ENCODE results near the gene EML6. TPM values are rescaled to one million over a fixed set of nuclear protein-coding genes. Genes with fewer than 3 reads are reported as not detected.

Gene EML6
- total and polyA plus RNA-seq, 5 experiments from 2014 or later = 0.03 to 3.3 (median 1.4) TPM; not detected in 2

GRCh38 chr2:54710216-54710615 is 13.2 kb upstream of the EML6 start:
- peaks cover 2 to 14% (median 5%) of the 10 kb centered on the region in 4 donors for H3K4me1 Mint-ChIP-seq
- no peak for ATAC-seq

GRCh38 chr2:54712516-54712915 is 10.9 kb upstream of the EML6 start:
- DNase-seq (no peak), ATAC-seq (no peak)
- peaks cover 2 to 14% (median 5%) of the 10 kb centered on the region in 4 donors for H3K4me1 Mint-ChIP-seq
- H3K27ac Mint-ChIP-seq = no peak overlapping the region
- H3K27me3 Mint-ChIP-seq = peaks cover 4 to 25% (median 16%) of the 10 kb centered on the region in 5 donors
- no peaks in the 10 kb centered on the region for H3K9me3 Mint-ChIP-seq
- H3K36me3 Mint-ChIP-seq = no peaks in the 10 kb centered on the region
- no peak overlapping the region for H3K4me3 Mint-ChIP-seq
- POLR2A ChIA-PET = no interaction called here

More at GRCh38 chr2:54710216-54710615, 13.2 kb upstream of the EML6 start:
- Mint-ChIP-seq H3K4me3 (peak overlapping the region in 9 of 10 donors; percentile 32 to 81 (median 66)), H3K27ac (peak overlapping the region in 1 of 10 donors; percentile 63), H3K27me3 (peaks cover 4 to 23% (median 16%) of the 10 kb centered on the region in 5 donors), H3K9me3 (no peaks in the 10 kb centered on the region), H3K36me3 (no peaks in the 10 kb centered on the region)
- POLR2A ChIA-PET = no interaction called here
- DNase-seq = no peak

- no peak for ATAC-seq
- peaks cover 4 to 33% (median 22%) of the 10 kb centered on the region in 5 donors for H3K27me3 Mint-ChIP-seq
Measured at GRCh38 chr2:54714996-54715395, 8.5 kb upstream of the EML6 start.

GRCh38 chr2:54716375-54716774 is 7.1 kb upstream of the EML6 start:
- no peak overlapping the region for H3K27ac Mint-ChIP-seq
- H3K27me3 Mint-ChIP-seq = peaks cover 0 to 25% (median 17%) of the 10 kb centered on the region in 5 donors
- no peaks in the 10 kb centered on the region for H3K9me3 Mint-ChIP-seq
- H3K36me3 Mint-ChIP-seq = no peaks in the 10 kb centered on the region
- H3K4me3 Mint-ChIP-seq = no peak overlapping the region
- ATAC-seq (no peak), DNase-seq (no peak)
- POLR2A ChIA-PET = no interaction called here
- no peaks in the 10 kb centered on the region for H3K4me1 Mint-ChIP-seq

More at GRCh38 chr2:54714996-54715395, 8.5 kb upstream of the EML6 start:
- H3K27ac Mint-ChIP-seq = no peak overlapping the region
- no peaks in the 10 kb centered on the region for H3K36me3 Mint-ChIP-seq
- POLR2A ChIA-PET = no interaction called here
- H3K4me1 Mint-ChIP-seq = peaks cover 0 to 2% (median under 1%) of the 10 kb centered on the region in 4 donors
- no peaks in the 10 kb centered on the region for H3K9me3 Mint-ChIP-seq
- H3K4me3 Mint-ChIP-seq = no peak overlapping the region
- DNase-seq = no peak

DNA sequence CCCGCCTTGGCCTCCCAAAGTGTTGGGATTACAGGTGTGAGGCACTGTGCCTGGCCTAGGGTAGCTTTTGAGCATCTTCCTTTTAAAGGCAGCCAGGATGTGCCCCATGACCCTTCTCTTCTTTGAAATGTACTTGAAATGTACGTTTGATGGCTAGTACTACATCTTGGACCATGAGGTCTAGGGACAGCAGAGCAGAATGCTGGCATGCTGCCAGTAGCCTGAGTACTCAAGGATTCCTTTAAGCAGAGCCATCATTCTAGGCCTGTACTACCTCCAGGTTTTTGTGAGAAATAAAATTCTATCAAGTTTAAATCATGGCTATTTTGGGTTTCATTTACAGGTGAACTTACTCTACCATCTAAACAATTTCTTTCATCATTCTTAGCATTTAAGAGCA is 2.9 kb upstream of the EML6 start:
- Mint-ChIP-seq H3K4me1 (peaks cover 6 to 21% (median 14%) of the 10 kb centered on the region in 4 donors), H3K36me3 (no peaks in the 10 kb centered on the region), H3K9me3 (no peaks in the 10 kb centered on the region), H3K27me3 (peaks cover 5 to 32% (median 23%) of the 10 kb centered on the region in 5 donors), H3K27ac (no peak overlapping the region), H3K4me3 (no peak overlapping the region)
- no peak for ATAC-seq
- POLR2A ChIA-PET = no interaction called here
- no peak for DNase-seq

GRCh38 chr2:54722641-54723040 is 821 bp upstream of the EML6 start:
- POLR2A ChIA-PET = interaction anchor here (0.5 to 1.1 kb wide), 6 partner anchors 80 to 797 kb away, joined by 3 to 4 read pairs (median 3); partner anchors contain the start of genes CFAP36, RPS27A and RTN4
- Mint-ChIP-seq H3K4me1 (peaks cover 6 to 21% (median 14%) of the 10 kb centered on the region in 4 donors), H3K9me3 (no peaks in the 10 kb centered on the region), H3K36me3 (no peaks in the 10 kb centered on the region), H3K27ac (peak overlapping the region in 8 of 10 donors; percentile 28 to 89 (median 88)), H3K27me3 (peaks cover 21 to 51% (median 34%) of the 10 kb centered on the region in 5 donors), H3K4me3 (peak overlapping the region; percentile 90 to 99 (median 94))
- DNase-seq (no peak), ATAC-seq (no peak)

DNA sequence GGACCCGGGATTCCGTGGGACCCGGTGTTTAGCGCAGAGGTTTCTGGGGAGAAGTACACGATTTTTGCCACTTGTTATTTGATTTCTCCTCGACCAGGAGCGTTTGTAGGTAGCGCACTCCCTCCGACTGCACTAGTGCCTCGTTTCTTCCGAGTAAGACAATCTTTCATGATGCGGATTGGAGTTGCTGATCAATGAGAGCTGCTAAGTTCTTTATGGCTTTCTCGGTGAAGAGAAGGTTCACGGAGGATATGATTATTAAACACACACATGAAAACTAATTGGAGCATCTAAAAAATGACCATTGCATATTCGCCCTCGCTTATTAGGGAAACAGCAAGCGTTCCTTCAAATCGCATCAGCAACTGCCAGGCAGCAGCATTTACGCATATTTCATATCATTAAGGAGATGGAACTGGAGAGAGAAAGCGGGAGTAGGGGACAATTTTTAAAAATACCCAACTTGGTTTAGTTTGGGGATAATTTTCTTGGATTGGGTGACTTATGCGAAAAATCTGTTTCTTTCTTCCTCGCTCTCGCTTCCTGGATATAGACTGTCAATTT is 616 bp downstream of the EML6 start:
- Mint-ChIP-seq H3K4me3 (peak overlapping the region; percentile 90 to 99 (median 94)), H3K36me3 (no peaks in the 10 kb centered on the region), H3K27me3 (peaks cover 20 to 51% (median 32%) of the 10 kb centered on the region in 5 donors), H3K4me1 (peaks cover 6 to 21% (median 14%) of the 10 kb centered on the region in 4 donors), H3K9me3 (no peaks in the 10 kb centered on the region), H3K27ac (peak overlapping the region in 9 of 10 donors; percentile 1 to 96 (median 88))
- POLR2A ChIA-PET = no interaction called here
- DNase-seq = no peak
- ATAC-seq = peak; percentile 0 to 6

GRCh38 chr2:54724560-54725342 is 1.3 kb downstream of the EML6 start:
- H3K4me3 Mint-ChIP-seq = peak overlapping the region; percentile 90 to 99 (median 94)
- DNase-seq = peak; percentile 8 to 66 (median 33)
- no peaks in the 10 kb centered on the region for H3K36me3 Mint-ChIP-seq
- POLR2A ChIA-PET = interaction anchor here (0.5 kb wide), 1 partner anchor 718 kb away, joined by 3 read pairs; no protein-coding TSS in a partner anchor
- ATAC-seq = peak in 1 of 2 donors; percentile 0
- no peaks in the 10 kb centered on the region for H3K9me3 Mint-ChIP-seq
- peak overlapping the region in 6 of 10 donors; percentile 7 to 96 (median 65) for H3K27ac Mint-ChIP-seq
- H3K4me1 Mint-ChIP-seq = peaks cover 6 to 21% (median 14%) of the 10 kb centered on the region in 4 donors
- H3K27me3 Mint-ChIP-seq = peaks cover 19 to 51% (median 35%) of the 10 kb centered on the region in 5 donors

DNA sequence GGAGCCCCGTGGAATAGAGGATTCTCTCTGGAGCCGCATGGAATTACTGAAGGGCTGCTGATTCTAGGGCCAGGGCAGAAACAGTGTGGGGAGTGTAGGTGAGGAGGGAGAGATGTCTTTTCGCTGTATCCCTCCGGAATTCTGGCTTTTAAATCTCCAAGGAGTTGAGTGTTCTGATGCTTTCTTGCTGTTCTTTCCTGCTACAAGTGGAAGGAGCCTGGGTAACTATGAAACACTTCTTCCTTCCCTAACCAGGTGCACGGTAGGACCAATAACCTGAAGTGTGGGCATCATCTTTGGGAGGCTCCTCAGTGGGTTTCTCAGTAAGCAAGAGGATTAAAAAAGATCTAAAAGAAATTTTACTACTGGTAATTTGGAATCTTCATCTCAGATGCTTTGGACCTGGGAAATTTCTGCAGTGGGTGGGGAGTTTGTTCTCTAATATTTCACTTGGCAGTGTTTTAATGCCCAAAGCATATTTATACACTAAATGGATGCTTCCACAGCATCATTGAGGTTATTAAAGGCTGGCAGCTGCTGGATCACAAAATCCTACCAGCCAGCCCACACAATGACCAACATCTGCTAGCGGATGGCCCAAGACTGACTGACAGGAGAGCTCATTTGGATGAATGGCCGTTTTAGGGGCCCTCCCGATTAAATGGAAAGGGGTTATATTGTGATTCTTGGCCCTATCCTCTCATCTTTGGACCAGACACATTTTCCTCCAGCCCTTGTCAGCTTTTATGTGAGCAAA is 2.1 kb downstream of the EML6 start:
- H3K4me3 Mint-ChIP-seq = peak overlapping the region; percentile 79 to 99 (median 86)
- H3K36me3 Mint-ChIP-seq = no peaks in the 10 kb centered on the region
- POLR2A ChIA-PET = no interaction called here
- peaks cover 19 to 49% (median 35%) of the 10 kb centered on the region in 5 donors for H3K27me3 Mint-ChIP-seq
- ATAC-seq (no peak), DNase-seq (no peak)
- H3K27ac Mint-ChIP-seq = peak overlapping the region in 4 of 10 donors; percentile 50 to 92 (median 65)
- H3K9me3 Mint-ChIP-seq = no peaks in the 10 kb centered on the region
- peaks cover 6 to 21% (median 14%) of the 10 kb centered on the region in 4 donors for H3K4me1 Mint-ChIP-seq

- POLR2A ChIA-PET = no interaction called here
- peaks cover 0 to 2% (median 0%) of the 10 kb centered on the region in 9 donors for H3K9me3 Mint-ChIP-seq
Measured at GRCh38 chr2:54726431-54726830, 3.0 kb downstream of the EML6 start.

DNA sequence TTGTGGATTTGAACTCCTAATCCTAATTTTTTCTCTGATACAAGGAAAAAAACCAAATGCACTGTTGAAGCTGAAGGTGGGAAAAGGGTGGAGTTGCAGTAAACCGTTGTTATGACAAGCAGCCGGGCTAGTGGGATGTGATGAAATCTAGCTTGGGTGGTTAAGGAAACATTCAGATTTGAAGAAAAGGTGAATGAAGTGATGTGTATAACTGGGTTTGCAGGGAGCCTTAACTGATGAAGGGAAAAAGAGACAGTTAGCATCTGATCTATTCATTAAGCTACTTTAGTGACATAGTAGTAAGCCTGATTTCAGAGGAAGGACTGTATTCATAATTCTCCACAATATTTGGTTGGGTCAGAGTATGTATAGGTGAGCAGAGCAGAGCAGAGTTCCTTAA is 3.5 kb downstream of the EML6 start:
- peaks cover 6 to 21% (median 14%) of the 10 kb centered on the region in 4 donors for H3K4me1 Mint-ChIP-seq
- POLR2A ChIA-PET = no interaction called here
- no peak for DNase-seq
- H3K36me3 Mint-ChIP-seq = no peaks in the 10 kb centered on the region
- H3K9me3 Mint-ChIP-seq = peaks cover 0 to 2% (median 0%) of the 10 kb centered on the region in 9 donors
- ATAC-seq = no peak
- H3K27me3 Mint-ChIP-seq = peaks cover 19 to 49% (median 36%) of the 10 kb centered on the region in 5 donors
- H3K27ac Mint-ChIP-seq = no peak overlapping the region
- H3K4me3 Mint-ChIP-seq = no peak overlapping the region

More at GRCh38 chr2:54726431-54726830, 3.0 kb downstream of the EML6 start:
- H3K36me3 Mint-ChIP-seq = no peaks in the 10 kb centered on the region
- H3K4me3 Mint-ChIP-seq = peak overlapping the region in 3 of 10 donors; percentile 7 to 86 (median 86)
- H3K4me1 Mint-ChIP-seq = peaks cover 6 to 21% (median 14%) of the 10 kb centered on the region in 4 donors
- DNase-seq = no peak
- no peak for ATAC-seq
- peaks cover 19 to 49% (median 36%) of the 10 kb centered on the region in 5 donors for H3K27me3 Mint-ChIP-seq
- H3K27ac Mint-ChIP-seq = no peak overlapping the region

GRCh38 chr2:54728669-54729120 is 5.2 kb downstream of the EML6 start:
- H3K36me3 Mint-ChIP-seq = peaks cover 0 to 7% (median 0%) of the 10 kb centered on the region in 3 donors
- DNase-seq = no peak
- POLR2A ChIA-PET = no interaction called here
- peaks cover 6 to 12% (median 10%) of the 10 kb centered on the region in 4 donors for H3K4me1 Mint-ChIP-seq
- peaks cover 0 to 3% (median 0%) of the 10 kb centered on the region in 9 donors for H3K9me3 Mint-ChIP-seq
- H3K4me3 Mint-ChIP-seq = no peak overlapping the region
- peaks cover 20 to 49% (median 43%) of the 10 kb centered on the region in 5 donors for H3K27me3 Mint-ChIP-seq
- ATAC-seq = no peak
- H3K27ac Mint-ChIP-seq = peak overlapping the region in 1 of 10 donors; percentile 30
